Measurements from ENCODE around the gene BMPR1B. TPM values are rescaled to one million over a fixed set of nuclear protein-coding genes. Genes with fewer than 3 reads are reported as not detected.
A peak's percentile ranks its signal among the peaks of the same experiment; 100 is the strongest.
"Not testable (repeated sequence)": the region's sequence is repeated elsewhere in the genome, so short reads cannot be mapped to it uniquely, and the experiment has no call there.

Gene BMPR1B
- total RNA-seq, 2 donors from 2014 or later = not detected

DNA sequence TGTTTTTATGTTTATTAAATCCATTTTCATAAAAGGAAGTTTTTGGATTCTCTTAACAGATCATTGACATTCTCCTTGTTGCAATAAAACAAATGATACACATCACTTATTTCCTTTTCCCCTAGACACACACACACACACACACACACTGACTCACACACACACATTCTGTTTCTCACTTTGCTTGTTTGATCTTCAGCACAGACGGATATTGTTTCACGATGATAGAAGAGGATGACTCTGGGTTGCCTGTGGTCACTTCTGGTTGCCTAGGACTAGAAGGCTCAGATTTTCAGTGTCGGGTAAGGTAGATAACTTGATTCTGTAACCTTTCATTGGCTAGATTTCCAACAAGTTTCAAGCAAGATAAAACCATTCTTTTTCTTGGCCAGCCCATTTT, 356.8 kb downstream of the BMPR1B start:
- Mint-ChIP-seq H3K4me3 (no peak overlapping the region), H3K9me3 (no peaks in the 10 kb centered on the region), H3K27me3 (no peaks in the 10 kb centered on the region), H3K4me1 (no peaks in the 10 kb centered on the region), H3K27ac (no peak overlapping the region), H3K36me3 (ENCODE audit: low read depth) (no peaks in the 10 kb centered on the region)
- no peak for ATAC-seq (replicated peaks)

DNA sequence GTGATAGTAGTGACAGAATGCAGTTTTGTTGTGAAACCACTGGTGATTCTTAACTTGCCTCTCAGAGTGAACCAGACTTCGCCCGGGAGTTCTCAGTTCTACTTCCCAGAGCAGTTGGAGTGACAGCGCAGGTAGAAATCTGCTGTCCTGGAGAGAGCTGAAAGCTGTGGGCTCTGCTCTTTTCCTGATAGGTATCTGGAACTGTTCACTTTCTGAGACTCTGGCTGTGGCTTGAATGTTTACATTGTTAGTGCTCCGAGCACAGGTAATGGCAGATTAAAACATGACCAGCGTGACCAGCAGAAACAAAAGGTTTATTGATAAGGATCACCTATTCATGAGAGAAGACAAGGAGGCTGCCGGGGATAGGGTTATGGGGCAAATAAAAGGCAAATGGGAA, 360.7 kb downstream of the BMPR1B start:
- Mint-ChIP-seq H3K4me1 (no peaks in the 10 kb centered on the region), H3K36me3 (ENCODE audit: low read depth) (no peaks in the 10 kb centered on the region), H3K4me3 (no peak overlapping the region), H3K9me3 (no peaks in the 10 kb centered on the region), H3K27me3 (no peaks in the 10 kb centered on the region), H3K27ac (no peak overlapping the region)
- ATAC-seq (replicated peaks) = no peak

DNA sequence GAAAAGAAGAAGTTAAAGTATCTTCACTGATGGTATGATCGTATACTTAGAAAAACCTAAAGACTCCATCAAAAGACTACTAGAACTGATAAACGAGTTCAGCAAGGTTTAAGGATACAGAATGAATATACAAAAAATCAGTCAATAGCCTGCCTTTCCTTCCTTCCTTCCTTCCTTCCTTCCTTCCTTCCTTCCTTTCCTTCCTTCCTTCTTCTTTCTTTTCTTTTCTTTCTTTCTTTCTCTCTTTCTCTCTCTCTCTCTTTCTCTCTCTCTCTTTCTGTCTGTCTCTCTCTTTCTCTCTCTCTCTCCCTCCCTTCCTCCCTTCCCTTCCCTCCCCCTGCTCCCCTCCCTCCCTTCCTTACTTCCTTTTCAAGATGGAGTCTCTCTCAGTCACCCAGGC, 362.7 kb downstream of the BMPR1B start:
- Mint-ChIP-seq H3K27ac (no peak overlapping the region), H3K9me3 (no peaks in the 10 kb centered on the region), H3K4me1 (no peaks in the 10 kb centered on the region), H3K36me3 (ENCODE audit: low read depth) (no peaks in the 10 kb centered on the region), H3K4me3 (no peak overlapping the region), H3K27me3 (peaks cover 4% of the 10 kb centered on the region)
- ATAC-seq (replicated peaks) = no peak

DNA sequence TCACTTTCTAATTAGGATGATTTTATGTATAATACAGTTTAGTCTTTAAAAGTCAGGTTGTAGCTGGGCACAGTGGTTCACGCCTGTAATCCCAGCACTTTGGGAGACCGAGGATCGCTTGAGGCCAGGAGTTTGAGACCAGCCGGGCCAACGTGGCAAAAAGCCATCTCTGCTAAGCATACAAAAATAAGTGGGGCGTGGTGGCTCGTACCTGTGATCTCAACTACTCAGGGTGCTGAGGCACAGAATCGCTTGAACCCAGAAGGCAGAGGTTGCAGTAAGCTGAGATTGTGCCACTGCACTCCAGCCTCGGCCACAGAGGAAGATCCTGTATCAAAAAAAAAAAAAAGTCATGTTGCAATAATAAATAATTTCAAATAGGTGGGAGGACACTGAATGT, 364.2 kb downstream of the BMPR1B start:
- no peaks in the 10 kb centered on the region for H3K4me1 Mint-ChIP-seq
- no peak for ATAC-seq (replicated peaks)
- H3K27me3 Mint-ChIP-seq = peaks cover 4% of the 10 kb centered on the region
- H3K27ac Mint-ChIP-seq = no peak overlapping the region
- H3K9me3 Mint-ChIP-seq = no peaks in the 10 kb centered on the region
- H3K4me3 Mint-ChIP-seq = no peak overlapping the region
- H3K36me3 Mint-ChIP-seq (ENCODE audit: low read depth) = no peaks in the 10 kb centered on the region

DNA sequence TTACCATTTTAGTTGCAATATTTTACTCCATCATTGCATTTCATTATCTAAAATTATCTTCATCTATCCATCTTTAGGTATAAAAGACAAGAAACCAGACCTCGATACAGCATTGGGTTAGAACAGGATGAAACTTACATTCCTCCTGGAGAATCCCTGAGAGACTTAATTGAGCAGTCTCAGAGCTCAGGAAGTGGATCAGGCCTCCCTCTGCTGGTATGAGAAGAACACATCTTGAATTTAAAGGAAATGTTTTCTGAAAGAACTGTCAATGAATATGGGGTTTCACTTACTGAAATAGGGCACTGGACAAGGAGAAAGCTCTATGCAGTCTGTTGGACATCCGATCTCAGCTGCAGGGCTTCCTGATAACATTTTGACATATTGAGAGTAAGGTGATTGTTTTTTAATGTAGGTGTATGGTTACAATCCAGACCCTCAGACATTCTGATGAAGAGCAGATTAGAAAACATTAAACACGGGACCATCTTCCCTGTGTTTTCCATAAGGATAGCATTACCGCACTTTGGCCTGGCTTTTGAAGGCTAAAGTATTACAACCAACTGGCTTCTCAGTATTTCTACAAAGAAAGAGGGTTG, 367.2 kb downstream of the BMPR1B start:
- H3K9me3 Mint-ChIP-seq = no peaks in the 10 kb centered on the region
- H3K4me3 Mint-ChIP-seq = no peak overlapping the region
- H3K4me1 Mint-ChIP-seq = no peaks in the 10 kb centered on the region
- no peaks in the 10 kb centered on the region for H3K36me3 Mint-ChIP-seq (ENCODE audit: low read depth)
- H3K27me3 Mint-ChIP-seq = peaks cover 4% of the 10 kb centered on the region
- no peak for ATAC-seq (replicated peaks)
- H3K27ac Mint-ChIP-seq = no peak overlapping the region

DNA sequence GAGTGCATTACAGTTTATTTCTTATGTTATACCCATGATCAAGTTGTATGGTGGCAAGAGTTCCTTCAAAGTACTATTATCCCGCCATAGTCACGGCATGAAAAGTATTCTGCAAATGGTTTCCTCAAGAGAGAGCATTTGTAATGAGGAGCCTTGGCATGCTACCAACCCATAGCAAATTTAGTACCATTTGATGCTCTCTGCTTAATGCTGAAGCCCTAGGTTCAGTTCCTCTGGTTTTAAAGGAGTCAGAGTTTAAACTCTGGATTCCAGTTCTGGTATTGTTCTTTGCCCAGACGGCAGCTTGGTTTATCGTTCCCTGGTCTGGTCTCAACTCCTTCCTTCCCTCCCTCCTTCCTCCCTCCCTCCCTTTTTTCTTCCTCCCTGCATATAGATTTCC, 371.3 kb downstream of the BMPR1B start:
- ATAC-seq (replicated peaks) = no peak

DNA sequence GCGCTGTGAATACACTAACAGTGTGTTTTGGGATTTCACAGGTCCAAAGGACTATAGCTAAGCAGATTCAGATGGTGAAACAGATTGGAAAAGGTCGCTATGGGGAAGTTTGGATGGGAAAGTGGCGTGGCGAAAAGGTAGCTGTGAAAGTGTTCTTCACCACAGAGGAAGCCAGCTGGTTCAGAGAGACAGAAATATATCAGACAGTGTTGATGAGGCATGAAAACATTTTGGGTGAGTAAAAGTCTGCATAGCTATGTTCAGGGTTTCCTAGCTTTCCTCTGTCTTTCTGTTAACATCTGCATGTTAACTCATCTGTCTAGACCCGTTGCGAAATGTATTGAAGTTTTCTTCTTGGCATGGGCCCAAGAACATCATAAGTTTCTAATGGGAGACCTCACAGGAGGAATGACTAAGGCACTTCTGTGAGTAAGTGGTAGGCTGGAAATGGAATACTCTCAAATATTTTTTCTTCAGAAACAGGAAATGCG, 372.1 kb downstream of the BMPR1B start:
- Mint-ChIP-seq H3K27me3 (peaks cover 3% of the 10 kb centered on the region), H3K9me3 (no peaks in the 10 kb centered on the region), H3K36me3 (ENCODE audit: low read depth) (no peaks in the 10 kb centered on the region), H3K27ac (no peak overlapping the region), H3K4me1 (no peaks in the 10 kb centered on the region), H3K4me3 (no peak overlapping the region)
- peak; percentile 21 for ATAC-seq (replicated peaks)

More for the DNA sequence above, 371.3 kb downstream of the BMPR1B start:
- peaks cover 4% of the 10 kb centered on the region for H3K27me3 Mint-ChIP-seq
- no peaks in the 10 kb centered on the region for H3K36me3 Mint-ChIP-seq (ENCODE audit: low read depth)
- H3K4me3 Mint-ChIP-seq = no peak overlapping the region
- H3K9me3 Mint-ChIP-seq = no peaks in the 10 kb centered on the region
- no peaks in the 10 kb centered on the region for H3K4me1 Mint-ChIP-seq
- no peak overlapping the region for H3K27ac Mint-ChIP-seq

DNA sequence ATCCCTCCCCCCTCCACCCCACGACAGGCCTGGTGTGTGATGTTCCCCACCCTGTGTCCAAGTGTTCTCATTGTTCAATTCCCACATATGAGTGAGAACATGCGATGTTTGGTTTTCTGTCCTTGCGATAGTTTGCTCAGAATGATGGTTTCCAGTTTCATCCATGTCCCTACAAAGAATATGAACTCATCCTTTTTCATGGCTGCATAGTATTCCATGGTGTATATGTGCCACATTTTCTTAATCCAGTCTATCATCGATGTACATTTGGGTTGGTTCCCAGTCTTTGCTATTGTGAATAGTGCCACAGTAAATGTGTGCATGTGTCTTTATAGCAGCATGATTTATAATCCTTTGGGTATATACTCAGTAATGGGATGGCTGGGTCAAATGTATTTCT, 376.3 kb downstream of the BMPR1B start:
- not testable (repeated sequence) for H3K27me3 Mint-ChIP-seq; H3K4me1 Mint-ChIP-seq; H3K36me3 Mint-ChIP-seq (ENCODE audit: low read depth); H3K27ac Mint-ChIP-seq; H3K9me3 Mint-ChIP-seq; ATAC-seq (replicated peaks); H3K4me3 Mint-ChIP-seq

DNA sequence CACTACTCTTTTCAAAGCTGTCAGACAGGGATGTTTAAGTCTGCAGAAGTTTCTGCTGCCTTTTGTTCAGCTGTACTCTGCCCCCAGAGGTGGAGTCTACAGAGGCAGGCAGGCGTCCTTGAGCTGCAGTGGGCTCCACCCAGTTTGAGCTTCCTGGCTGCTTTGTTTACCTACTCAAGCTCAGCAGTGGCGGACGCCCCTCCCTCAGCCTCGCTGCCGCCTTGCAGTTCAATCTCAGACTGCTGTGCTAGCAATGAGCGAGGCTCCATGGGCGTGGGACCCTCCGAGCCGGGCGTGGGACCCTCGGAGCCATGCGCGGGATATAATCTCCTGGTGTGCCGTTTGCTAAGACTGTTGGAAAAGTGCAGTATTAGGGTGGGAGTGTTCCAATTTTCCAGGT, 381.7 kb downstream of the BMPR1B start:
- H3K27ac Mint-ChIP-seq; H3K4me1 Mint-ChIP-seq; ATAC-seq (replicated peaks); H3K36me3 Mint-ChIP-seq (ENCODE audit: low read depth); H3K4me3 Mint-ChIP-seq: not testable (repeated sequence)
- Mint-ChIP-seq H3K27me3 (peaks cover 15% of the 10 kb centered on the region), H3K9me3 (peaks cover 11% of the 10 kb centered on the region)

DNA sequence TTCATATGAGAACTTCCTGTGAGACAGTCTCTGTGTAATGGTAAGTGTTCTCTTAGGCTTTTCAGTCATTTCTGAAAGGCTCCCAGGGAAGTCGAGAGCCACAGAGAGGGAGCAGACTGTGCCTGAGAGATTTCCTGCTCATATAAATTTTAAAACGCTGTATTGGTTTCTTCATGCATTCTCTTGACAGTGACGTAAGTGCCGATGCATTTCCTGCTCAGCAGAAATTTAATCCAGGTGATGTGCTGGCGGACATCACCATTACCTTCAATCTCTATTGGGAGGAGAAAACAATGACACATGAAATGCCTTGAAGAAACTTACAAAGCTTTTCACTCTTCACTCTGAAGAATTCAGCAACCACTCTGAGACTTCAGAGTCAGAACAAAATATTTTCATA, 383.6 kb downstream of the BMPR1B start:
- H3K9me3 Mint-ChIP-seq = peaks cover 11% of the 10 kb centered on the region

DNA sequence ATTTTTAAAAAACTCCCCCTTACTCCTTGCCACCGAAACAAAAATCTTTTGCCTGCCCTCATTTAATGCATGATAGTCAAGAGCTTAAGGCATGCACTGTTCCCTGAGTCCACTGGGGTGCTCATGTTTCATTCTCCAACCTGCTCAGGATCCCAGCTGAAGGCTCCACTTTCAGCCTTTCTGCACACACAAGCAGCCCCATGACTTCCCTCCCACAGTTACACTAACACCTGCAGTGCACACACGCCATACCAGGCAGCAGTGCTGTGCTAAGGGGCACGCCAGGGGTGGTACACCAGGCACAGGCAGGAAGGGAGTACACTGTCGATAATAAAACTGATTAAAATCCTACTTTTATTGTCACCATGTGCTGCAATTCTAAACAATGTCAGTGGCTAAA, 385.2 kb downstream of the BMPR1B start:
- no peak for ATAC-seq (replicated peaks)
- H3K4me3 Mint-ChIP-seq = no peak overlapping the region

More for the DNA sequence above, 383.6 kb downstream of the BMPR1B start:
- Mint-ChIP-seq H3K4me1 (no peaks in the 10 kb centered on the region), H3K27ac (no peak overlapping the region), H3K36me3 (ENCODE audit: low read depth) (no peaks in the 10 kb centered on the region), H3K27me3 (peaks cover 19% of the 10 kb centered on the region), H3K4me3 (no peak overlapping the region)
- no peak for ATAC-seq (replicated peaks)

DNA sequence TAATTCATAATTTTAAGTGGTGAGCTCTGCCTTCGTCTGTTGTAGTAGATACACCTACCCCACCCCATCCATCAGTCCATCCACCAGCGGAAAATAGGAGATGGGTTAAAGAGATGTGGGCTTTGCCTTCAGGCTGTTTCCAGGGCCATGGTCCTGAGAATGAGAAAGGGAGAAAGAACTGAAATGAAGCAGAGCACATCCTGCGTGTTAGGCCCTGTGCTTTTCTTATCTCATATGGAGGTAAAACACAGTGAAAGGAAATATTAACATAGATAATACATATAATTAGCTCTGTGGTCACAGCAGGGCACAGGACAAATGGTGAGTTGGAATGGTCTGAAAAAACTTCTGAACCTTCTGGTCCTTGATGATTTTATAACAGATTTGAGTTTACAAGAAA, 393.5 kb downstream of the BMPR1B start:
- Mint-ChIP-seq H3K36me3 (ENCODE audit: low read depth) (no peaks in the 10 kb centered on the region), H3K27me3 (no peaks in the 10 kb centered on the region), H3K4me1 (peaks cover 9% of the 10 kb centered on the region), H3K9me3 (no peaks in the 10 kb centered on the region), H3K4me3 (no peak overlapping the region), H3K27ac (no peak overlapping the region)
- ATAC-seq (replicated peaks) = no peak

More for the DNA sequence above, 385.2 kb downstream of the BMPR1B start:
- peaks cover 11% of the 10 kb centered on the region for H3K9me3 Mint-ChIP-seq
- no peak overlapping the region for H3K27ac Mint-ChIP-seq
- H3K27me3 Mint-ChIP-seq = peaks cover 16% of the 10 kb centered on the region
- no peaks in the 10 kb centered on the region for H3K4me1 Mint-ChIP-seq
- no peaks in the 10 kb centered on the region for H3K36me3 Mint-ChIP-seq (ENCODE audit: low read depth)

DNA sequence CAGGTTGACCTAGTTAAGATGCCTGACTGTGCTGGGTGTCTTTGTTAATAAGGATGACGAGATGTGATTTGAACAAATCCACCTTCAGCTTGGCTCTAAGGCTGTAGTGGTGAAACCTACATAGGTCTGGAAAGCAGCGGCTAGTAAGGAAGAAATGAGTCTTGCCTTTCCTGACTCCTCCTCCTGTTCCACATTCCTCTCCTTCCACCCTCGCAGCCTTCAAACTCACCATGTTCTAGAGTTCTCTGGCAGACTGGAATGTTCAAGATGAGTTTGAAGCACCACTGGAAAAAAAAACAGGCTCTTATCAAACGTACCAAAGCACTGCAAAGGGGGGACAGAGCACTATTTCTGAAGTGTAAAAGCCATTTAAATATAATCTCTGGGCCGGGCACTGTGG, 395.4 kb downstream of the BMPR1B start:
- no peaks in the 10 kb centered on the region for H3K27me3 Mint-ChIP-seq
- no peak overlapping the region for H3K27ac Mint-ChIP-seq
- no peaks in the 10 kb centered on the region for H3K36me3 Mint-ChIP-seq (ENCODE audit: low read depth)
- no peak overlapping the region for H3K4me3 Mint-ChIP-seq
- no peaks in the 10 kb centered on the region for H3K9me3 Mint-ChIP-seq
- H3K4me1 Mint-ChIP-seq = peaks cover 11% of the 10 kb centered on the region
- ATAC-seq (replicated peaks) = no peak

DNA sequence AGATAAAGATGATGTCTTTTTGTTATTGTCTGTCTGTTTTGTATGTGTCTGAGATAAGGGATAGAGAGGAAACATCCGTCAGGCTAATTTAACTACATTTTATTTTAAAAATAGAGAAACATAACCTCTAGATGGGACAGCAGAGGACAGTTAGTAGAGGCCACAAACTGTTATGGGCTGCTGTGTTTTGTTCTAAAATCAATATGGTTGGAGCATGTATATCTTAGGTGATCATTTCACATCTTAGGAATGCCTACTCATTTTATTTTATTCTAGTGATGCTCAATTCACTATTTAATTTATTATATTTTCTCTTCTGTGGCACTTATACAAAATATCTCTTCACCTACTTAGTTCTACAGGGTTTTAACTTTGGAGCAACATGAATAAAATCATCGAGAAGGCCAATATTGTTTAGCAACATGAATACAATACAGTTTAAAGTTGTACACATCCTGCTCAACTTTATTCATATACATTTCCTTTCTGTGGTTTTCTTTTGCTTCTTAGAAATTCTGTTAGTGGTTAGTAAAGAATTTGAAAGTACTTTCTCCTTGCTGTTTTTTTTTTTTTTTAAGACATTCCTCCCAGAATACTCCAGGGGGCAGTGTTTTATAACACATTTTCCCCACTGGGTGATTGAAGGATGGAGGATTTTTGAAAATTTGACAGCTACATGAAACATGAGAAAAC, 398.1 kb downstream of the BMPR1B start:
- Mint-ChIP-seq H3K27me3 (no peaks in the 10 kb centered on the region), H3K9me3 (no peaks in the 10 kb centered on the region), H3K27ac (no peak overlapping the region), H3K4me3 (peak overlapping the region; percentile 35), H3K4me1 (peaks cover 11% of the 10 kb centered on the region), H3K36me3 (ENCODE audit: low read depth) (no peaks in the 10 kb centered on the region)
- peak; percentile 40 for ATAC-seq (replicated peaks)

DNA sequence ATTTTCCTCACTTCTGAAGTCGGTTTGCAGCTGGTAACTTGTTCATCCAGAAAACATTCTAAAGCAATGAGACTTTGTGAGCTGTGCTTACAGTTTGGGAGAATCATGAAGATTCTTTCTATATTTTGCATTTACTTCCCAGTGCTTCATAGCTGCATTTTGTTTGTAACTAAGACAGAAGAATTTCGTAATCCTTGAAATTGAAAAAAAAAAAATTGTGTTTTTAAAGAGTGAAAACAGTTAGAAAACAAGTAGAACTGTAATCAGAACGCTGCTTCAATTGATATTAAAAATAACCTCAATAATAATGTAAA, 398.7 kb downstream of the BMPR1B start:
- no peak overlapping the region for H3K27ac Mint-ChIP-seq
- no peaks in the 10 kb centered on the region for H3K36me3 Mint-ChIP-seq (ENCODE audit: low read depth)
- peak overlapping the region; percentile 35 for H3K4me3 Mint-ChIP-seq
- peaks cover 11% of the 10 kb centered on the region for H3K4me1 Mint-ChIP-seq
- no peak for ATAC-seq (replicated peaks)
- H3K9me3 Mint-ChIP-seq = no peaks in the 10 kb centered on the region
- no peaks in the 10 kb centered on the region for H3K27me3 Mint-ChIP-seq
